GM12875 (cell line): ENCODE results near the gene PC.
"Not testable (repeated sequence)": the region's sequence is repeated elsewhere in the genome, so short reads cannot be mapped to it uniquely, and the experiment has no call there.

Experiments used
- H3K4me3 ChIP-seq: one replicate; pipeline ENCODE4 v1.5.1; 2011; ENCODE audit warnings: low read depth, low read length, control low read depth
- TF ChIP-seq, protein P1 (sequence below): IDR thresholded peaks from 2 replicates; pipeline ENCODE4 v1.5.1; 2011; ENCODE audit warnings: low read depth, mild to moderate bottlenecking, control low read depth, inconsistent platforms, low read length, moderate library complexity, borderline replicate concordance; ENCODE audit not compliant: insufficient read depth

PC gene

DNA sequence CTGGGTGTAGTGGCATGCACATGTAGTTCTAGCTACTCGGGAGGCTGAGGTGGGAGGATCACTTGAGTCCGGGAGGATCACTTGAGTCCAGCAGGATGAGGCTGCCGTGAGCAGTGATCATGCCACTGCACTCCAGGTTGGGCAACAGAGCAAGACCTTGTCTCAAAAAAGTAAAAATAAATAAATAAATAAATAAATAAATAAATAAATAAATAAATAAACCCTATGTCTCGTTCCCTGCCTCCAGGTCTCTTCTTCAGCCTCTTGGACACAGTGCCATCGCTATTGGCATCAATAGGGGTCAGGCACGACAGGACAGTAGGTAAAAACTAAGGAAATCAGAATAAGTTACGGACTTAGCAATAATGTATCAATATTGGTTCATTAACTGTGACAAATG is 41.4 kb upstream of the PC start:
- no peak overlapping the region for H3K4me3 ChIP-seq
- TF ChIP-seq, protein P1, sequence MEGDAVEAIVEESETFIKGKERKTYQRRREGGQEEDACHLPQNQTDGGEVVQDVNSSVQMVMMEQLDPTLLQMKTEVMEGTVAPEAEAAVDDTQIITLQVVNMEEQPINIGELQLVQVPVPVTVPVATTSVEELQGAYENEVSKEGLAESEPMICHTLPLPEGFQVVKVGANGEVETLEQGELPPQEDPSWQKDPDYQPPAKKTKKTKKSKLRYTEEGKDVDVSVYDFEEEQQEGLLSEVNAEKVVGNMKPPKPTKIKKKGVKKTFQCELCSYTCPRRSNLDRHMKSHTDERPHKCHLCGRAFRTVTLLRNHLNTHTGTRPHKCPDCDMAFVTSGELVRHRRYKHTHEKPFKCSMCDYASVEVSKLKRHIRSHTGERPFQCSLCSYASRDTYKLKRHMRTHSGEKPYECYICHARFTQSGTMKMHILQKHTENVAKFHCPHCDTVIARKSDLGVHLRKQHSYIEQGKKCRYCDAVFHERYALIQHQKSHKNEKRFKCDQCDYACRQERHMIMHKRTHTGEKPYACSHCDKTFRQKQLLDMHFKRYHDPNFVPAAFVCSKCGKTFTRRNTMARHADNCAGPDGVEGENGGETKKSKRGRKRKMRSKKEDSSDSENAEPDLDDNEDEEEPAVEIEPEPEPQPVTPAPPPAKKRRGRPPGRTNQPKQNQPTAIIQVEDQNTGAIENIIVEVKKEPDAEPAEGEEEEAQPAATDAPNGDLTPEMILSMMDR: no peak

DNA sequence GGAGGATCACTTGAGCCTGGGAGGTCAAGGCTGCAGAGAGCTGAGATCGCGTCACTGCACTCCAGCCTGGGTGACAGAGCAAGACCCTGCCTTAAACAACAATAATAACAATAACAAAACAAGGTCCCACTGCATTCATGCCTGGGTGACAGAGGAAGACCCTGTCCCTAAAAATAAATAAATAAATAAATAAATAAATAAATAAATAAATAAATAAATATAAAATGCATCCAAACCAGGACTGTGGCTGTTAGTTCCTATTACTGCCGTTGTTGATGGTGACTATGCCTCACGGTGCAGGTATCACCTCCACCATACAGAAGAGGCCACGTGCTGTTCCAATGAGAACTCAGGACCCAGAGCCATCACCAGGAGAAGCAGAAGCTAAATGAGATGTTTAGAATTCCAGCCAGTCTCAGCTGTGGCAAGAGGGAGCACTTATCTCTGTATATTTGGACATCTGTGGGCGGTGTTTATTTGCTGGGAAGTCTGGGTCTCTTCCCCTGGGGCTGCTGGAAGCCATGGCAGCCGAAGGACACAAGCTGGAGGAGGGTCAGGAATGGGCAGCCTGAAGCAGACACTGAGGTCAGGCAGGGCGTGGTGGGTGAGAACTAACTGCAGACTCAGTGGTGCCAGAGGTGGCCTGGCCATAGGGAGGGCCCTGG is 38.6 kb upstream of the PC start:
- H3K4me3 ChIP-seq: no peak overlapping the region
- TF ChIP-seq, protein P1: no peak

DNA sequence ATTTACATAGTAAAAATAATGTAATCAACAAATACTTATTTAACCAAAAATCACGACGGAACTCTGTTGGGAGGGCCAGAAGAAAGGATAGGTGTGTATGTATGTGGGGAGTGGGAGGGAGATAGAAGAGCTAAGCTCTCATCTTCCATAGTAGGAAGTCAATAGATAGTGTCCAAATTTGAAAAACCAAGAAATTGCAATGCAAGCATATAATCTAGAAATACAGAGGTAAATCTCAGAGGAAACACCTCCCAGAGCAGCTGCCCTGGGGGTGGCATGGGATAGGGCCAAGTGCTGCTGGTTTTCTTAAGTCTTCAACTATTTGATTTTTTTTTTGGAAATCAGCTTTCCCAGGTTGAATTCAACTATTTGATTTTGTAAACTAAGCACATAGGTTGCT is 33.9 kb upstream of the PC start:
- TF ChIP-seq, protein P1: no peak
- no peak overlapping the region for H3K4me3 ChIP-seq

DNA sequence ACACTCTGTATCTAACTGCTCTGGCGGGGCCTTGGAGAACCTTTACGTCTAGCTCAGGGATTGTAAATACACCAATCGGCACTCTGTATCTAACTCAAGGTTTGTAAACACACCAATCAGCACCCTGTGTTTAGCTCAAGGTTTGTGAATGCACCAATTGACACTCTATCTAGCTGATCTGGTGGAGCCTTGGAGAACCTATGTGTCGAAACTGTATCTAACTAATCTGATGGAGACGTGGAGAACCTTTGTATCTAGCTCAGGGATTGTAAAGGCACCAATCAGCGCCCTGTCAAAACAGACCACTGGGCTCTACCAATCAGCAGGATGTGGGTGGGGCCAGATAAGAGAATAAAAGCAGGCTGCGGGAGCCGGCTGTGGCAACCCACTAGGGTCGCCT is 31.2 kb upstream of the PC start:
- H3K4me3 ChIP-seq: not testable (repeated sequence)

DNA sequence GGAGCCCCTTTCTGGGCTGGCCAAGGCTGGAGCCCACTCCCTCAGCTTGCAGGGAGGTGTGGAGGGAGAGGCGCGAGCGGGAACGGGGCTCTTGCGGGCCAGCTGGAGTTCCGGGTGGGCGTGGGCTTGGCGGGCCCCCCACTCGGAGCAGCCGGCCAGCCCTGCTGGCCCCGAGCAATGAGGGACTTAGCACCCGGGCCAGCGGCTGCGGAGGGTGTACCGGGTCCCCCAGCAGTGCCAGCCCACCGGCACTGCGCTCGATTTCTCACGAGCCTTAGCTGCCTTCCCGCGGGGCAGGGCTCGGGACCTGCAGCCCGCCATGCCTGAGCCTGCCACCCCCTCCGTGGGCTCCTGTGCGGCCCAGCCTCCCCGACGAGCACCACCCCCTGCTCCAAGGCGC is 30.6 kb upstream of the PC start:
- H3K4me3 ChIP-seq: not testable (repeated sequence)

DNA sequence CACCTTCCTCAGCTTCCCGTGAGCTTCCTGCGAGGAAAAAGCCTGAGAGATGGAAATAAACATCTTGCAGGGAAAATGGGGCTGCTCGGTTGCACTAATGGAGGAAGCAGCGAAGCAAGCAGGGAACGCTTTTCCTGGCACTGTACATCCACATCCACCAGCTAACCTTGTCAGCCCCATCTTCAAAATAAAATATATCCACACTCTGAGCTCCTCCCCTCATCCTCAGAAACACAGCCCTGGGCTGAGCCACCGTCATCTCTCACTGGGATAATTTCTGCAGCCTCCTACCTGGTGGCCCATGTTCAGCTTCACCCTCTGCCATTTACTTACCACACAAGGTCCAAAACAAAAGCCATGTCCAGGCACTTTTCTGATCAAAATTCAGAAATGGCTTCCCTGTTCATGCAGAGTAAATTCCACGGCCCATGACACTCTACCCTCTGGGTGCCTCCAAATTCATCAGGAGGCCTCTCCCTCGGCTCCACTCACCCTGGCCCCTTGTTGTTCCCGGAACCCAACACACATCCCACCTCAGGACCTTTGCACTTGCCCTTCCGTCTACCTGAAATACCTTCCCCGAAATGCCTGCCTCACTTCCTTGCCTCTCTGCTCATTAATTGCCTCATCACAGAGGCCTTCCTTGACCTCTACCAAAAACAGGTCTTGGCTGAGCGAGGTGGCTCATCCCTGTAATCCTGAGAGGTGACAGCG is 29.9 kb upstream of the PC start:
- no peak overlapping the region for H3K4me3 ChIP-seq
- TF ChIP-seq, protein P1: no peak

DNA sequence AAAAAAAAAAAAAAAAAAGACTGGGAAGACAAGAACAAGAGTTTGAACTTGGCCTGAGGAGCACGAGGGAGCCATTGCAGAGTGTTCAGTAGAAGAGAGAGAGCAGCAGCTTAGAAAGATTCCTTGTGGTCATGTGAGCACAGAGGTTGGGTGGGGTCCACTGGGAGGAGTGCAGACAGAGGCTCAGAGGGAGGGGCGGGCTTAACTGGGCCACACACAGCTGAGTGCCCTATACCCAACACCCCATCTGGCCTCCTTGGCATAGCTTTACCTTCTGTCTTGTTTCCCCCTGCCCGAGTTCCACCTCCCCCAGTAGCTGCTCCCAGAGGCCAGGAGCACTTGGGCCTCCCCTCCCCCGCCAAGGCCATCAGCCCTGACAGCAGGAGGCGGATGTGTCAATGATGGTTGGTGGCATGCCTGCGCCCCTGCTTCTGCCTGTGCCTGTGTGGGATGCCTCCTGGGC is 29.0 kb upstream of the PC start:
- no peak overlapping the region for H3K4me3 ChIP-seq
- TF ChIP-seq, protein P1: no peak

DNA sequence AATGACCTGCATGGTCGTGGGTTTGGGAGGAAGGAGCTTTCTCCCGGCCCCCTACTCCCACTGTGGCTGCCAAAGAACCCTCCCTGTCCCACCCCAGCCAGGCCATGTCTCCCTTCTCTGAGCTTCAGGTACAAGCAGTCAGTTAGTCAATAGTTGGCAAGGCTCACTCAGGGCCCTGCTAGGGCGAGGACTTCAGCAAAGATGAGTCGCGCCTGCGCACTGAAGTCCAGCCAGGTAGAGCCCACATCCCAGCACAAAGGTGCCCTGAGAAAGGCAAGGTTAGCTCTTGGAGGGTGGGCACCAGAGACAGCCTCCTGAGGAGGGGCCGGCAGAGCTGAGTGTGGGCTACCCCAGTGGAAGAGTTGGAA is 28.0 kb upstream of the PC start:
- TF ChIP-seq, protein P1: no peak
- no peak overlapping the region for H3K4me3 ChIP-seq
